Measurements from ENCODE around the gene CD37.

GRCh38 chr19:49359851-49360820 lies 24.9 kb downstream of the CD37 start:
- TF ChIP-seq, protein P1, sequence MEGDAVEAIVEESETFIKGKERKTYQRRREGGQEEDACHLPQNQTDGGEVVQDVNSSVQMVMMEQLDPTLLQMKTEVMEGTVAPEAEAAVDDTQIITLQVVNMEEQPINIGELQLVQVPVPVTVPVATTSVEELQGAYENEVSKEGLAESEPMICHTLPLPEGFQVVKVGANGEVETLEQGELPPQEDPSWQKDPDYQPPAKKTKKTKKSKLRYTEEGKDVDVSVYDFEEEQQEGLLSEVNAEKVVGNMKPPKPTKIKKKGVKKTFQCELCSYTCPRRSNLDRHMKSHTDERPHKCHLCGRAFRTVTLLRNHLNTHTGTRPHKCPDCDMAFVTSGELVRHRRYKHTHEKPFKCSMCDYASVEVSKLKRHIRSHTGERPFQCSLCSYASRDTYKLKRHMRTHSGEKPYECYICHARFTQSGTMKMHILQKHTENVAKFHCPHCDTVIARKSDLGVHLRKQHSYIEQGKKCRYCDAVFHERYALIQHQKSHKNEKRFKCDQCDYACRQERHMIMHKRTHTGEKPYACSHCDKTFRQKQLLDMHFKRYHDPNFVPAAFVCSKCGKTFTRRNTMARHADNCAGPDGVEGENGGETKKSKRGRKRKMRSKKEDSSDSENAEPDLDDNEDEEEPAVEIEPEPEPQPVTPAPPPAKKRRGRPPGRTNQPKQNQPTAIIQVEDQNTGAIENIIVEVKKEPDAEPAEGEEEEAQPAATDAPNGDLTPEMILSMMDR (IDR thresholded peaks at IDR 0.05; ENCODE audit: low read length), result no peak
- no peak for TF ChIP-seq EZH2 (IDR thresholded peaks at IDR 0.05; ENCODE audit: borderline replicate concordance, low read length)
